Measurements from ENCODE around the gene QRSL1.

GRCh38 chr6:106693418-106693817 is 64.0 kb downstream of the QRSL1 start:
- TF ChIP-seq CTCF (IDR thresholded peaks at IDR 0.05) (no peak), POLR2A (IDR thresholded peaks at IDR 0.05) (no peak), POLR2AphosphoS5 (IDR thresholded peaks at IDR 0.05) (no peak), EP300 (IDR thresholded peaks at IDR 0.05; ENCODE audit: low read depth) (no peak)
